22Rv1 (cell line): ENCODE results near the gene DNHD1.
"Not testable (repeated sequence)": the region's sequence is repeated elsewhere in the genome, so short reads cannot be mapped to it uniquely, and the experiment has no call there.

Experiments used
- ZFX ChIP-seq: fragments of 450-650 bp; IDR thresholded peaks from 2 replicates; pipeline ENCODE4 v1.6.1; 2017; ENCODE audit warnings: antibody characterized with exemption, borderline replicate concordance
- TF ChIP-seq, protein P1 (sequence below): fragments of 450-650 bp; IDR thresholded peaks from 2 replicates; pipeline ENCODE4 v1.5.1; 2017; ENCODE audit warnings: mild to moderate bottlenecking

- TF ChIP-seq, protein P1, sequence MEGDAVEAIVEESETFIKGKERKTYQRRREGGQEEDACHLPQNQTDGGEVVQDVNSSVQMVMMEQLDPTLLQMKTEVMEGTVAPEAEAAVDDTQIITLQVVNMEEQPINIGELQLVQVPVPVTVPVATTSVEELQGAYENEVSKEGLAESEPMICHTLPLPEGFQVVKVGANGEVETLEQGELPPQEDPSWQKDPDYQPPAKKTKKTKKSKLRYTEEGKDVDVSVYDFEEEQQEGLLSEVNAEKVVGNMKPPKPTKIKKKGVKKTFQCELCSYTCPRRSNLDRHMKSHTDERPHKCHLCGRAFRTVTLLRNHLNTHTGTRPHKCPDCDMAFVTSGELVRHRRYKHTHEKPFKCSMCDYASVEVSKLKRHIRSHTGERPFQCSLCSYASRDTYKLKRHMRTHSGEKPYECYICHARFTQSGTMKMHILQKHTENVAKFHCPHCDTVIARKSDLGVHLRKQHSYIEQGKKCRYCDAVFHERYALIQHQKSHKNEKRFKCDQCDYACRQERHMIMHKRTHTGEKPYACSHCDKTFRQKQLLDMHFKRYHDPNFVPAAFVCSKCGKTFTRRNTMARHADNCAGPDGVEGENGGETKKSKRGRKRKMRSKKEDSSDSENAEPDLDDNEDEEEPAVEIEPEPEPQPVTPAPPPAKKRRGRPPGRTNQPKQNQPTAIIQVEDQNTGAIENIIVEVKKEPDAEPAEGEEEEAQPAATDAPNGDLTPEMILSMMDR: not testable (repeated sequence)
- TF ChIP-seq ZFX: not testable (repeated sequence)
Measured at GRCh38 chr11:6521946-6522345, 24.9 kb downstream of the DNHD1 start.
